Endometrial microvascular endothelial cells (primary cell): ENCODE data around the gene ZNF423. TPM values are rescaled to one million over a fixed set of nuclear protein-coding genes. Genes with fewer than 3 reads are reported as not detected.

Experiments used
- in situ Hi-C: cut with HindIII; loops from 2 replicates; pipeline ENCODE4 v1.10.0; 2017; ENCODE audit warnings: low sequenced_read_pairs, low pct_unique_long_range_greater_than_20kb; ENCODE audit errors: inconsistent ontology term
- total RNA-seq: library from RNA; depleted of rRNA; stranded (reverse); fragments of >200 nt; gene quantifications from one replicate; pipeline ENCODE4 v1.2.3, GENCODE V29; 2015; ENCODE audit errors: inconsistent ontology term

ZNF423 gene
- total RNA-seq, 1 donor from 2014 or later, result 1.2 TPM

- in situ Hi-C loops, result no loop called here
Observed at GRCh38 chr16:49649013-49649765, 206.7 kb downstream of the ZNF423 start.

- in situ Hi-C loops, result no loop called here
Observed at GRCh38 chr16:49647673-49648072, 208.2 kb downstream of the ZNF423 start.

GRCh38 chr16:49645263-49645662 lies 210.6 kb downstream of the ZNF423 start:
- in situ Hi-C loops, result no loop called here

DNA sequence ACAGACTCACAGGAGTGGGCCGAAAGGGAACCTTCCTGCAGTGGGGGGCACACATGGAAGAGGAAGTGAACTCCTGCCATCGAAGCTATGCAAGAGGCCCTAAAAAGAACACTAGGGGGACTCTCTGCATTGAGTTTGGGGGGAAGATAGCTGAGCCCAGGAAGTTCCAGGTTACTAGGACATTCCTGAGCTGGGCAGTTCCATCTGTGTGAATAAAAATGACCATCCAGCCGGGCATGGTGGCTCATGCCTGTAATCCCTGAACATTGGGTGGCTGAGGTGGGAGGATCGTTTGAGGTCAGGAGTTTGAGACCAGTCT lies 211.8 kb downstream of the ZNF423 start:
- in situ Hi-C loops, result no loop called here

DNA sequence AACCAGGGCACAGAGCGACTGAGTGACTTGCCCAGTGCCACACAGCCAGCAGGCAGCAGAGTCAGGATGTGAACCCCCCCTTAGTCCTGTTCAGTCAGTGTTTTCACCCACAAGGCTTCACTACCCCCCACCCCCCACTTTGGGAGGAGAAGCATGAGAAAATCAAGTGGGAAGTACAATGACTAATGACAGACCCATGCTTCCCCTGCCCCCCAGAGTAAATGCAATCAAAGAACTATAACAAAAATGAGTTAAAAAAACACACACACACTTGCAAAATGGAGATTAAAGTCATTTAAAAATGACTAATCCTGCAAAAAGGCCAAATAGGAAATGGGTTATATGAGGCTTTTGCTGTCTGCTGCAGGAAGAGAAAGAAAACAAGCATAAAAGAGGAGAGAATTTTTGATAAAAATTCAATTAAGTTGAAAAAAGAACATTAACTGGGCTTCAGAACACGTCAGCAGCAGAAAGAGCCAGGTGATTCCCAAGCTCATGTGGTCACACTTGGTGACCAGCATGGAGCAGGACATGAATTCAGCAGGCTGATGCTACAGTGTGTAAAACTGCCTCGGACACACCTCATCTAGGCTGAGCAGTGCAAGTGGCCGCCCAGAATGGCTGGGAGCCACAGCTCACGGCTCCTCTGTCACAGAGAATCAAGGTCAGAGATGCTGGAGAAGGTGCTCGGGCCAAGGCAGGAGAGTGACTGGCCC lies 212.3 kb downstream of the ZNF423 start:
- in situ Hi-C loops, result no loop called here

- in situ Hi-C loops, result no loop called here
Observed at GRCh38 chr16:49641250-49641649, 214.7 kb downstream of the ZNF423 start.

- in situ Hi-C loops, result no loop called here
Observed at GRCh38 chr16:49640581-49640980, 215.3 kb downstream of the ZNF423 start.

GRCh38 chr16:49639739-49640431 lies 216.0 kb downstream of the ZNF423 start:
- in situ Hi-C loops, result no loop called here

- in situ Hi-C loops, result no loop called here
Observed at GRCh38 chr16:49638673-49639610, 217.0 kb downstream of the ZNF423 start.

DNA sequence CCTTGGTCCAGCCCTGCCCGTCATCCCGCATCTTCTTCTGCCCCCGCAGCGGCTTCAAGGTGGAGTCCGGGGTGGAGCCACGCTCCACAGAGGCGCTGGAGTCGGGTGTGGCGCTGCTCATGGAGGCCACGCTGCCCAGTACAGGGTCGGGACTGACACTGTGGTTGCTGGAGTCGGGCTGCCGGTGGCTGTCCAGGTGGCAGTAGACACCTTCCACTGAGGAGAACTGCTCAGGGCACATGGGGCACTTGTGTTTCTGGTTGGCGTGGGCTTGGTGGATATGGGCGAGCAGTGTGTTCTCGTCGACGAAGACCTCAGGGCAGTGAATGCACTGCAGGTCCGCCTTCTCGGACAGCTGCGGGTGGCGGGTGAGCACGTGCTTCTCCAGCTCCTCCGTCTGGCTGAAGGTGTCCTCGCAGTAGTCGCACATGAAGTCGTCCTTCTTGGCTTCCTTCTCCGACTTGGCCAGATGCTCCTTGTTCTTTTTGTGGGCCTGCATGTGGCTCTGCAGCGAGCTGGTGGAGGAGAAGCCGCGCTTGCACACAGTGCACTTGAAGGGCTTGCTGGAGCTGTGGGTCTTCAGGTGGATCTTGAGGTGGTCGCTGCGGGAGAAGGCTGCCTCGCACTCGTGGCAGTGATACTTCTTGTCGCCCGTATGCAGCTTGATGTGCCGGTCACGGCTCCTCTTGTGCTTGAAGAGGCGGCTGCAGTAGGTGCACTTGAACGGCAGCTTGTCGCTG lies 217.8 kb downstream of the ZNF423 start:
- in situ Hi-C loops, result no loop called here

DNA sequence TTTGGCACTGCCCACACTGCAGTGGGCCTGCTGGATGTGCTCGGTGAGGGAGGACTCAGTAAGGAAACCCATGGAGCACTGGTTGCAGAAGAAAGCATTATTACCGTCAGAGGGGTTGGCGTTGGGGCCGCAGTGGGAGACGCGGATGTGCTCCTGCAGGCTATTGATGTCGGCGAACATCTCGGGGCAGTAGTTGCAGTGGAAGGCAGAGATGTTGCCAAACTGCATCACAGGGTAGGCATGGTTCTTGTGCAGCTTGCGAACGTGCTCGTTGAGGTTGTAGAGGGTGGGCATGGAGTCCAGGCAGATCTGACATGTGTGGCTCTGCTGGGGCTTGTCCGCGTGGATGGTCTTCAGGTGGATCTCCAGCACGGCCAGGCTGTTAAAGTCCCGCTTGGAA lies 218.4 kb downstream of the ZNF423 start:
- in situ Hi-C loops, result no loop called here

GRCh38 chr16:49636608-49637007 lies 219.3 kb downstream of the ZNF423 start:
- in situ Hi-C loops, result no loop called here

- in situ Hi-C loops, result no loop called here
Observed at GRCh38 chr16:49635591-49636581, 220.0 kb downstream of the ZNF423 start.

- in situ Hi-C loops, result no loop called here
Observed at GRCh38 chr16:49635009-49635350, 220.9 kb downstream of the ZNF423 start.

- in situ Hi-C loops, result no loop called here
Observed at GRCh38 chr16:49634235-49635008, 221.5 kb downstream of the ZNF423 start.

- in situ Hi-C loops, result no loop called here
Observed at GRCh38 chr16:49632795-49633184, 223.1 kb downstream of the ZNF423 start.
